GM21381 (cell line): ENCODE results near the gene PEX10.

Source experiments
- ATAC-seq: cut with Tn5 transposase; IDR thresholded peaks from one replicate; pipeline ENCODE4 v1.9.1; 2021; ENCODE audit warnings: mild to moderate bottlenecking, moderate library complexity; ENCODE audit not compliant: unreplicated experiment

The PEX10 gene

DNA sequence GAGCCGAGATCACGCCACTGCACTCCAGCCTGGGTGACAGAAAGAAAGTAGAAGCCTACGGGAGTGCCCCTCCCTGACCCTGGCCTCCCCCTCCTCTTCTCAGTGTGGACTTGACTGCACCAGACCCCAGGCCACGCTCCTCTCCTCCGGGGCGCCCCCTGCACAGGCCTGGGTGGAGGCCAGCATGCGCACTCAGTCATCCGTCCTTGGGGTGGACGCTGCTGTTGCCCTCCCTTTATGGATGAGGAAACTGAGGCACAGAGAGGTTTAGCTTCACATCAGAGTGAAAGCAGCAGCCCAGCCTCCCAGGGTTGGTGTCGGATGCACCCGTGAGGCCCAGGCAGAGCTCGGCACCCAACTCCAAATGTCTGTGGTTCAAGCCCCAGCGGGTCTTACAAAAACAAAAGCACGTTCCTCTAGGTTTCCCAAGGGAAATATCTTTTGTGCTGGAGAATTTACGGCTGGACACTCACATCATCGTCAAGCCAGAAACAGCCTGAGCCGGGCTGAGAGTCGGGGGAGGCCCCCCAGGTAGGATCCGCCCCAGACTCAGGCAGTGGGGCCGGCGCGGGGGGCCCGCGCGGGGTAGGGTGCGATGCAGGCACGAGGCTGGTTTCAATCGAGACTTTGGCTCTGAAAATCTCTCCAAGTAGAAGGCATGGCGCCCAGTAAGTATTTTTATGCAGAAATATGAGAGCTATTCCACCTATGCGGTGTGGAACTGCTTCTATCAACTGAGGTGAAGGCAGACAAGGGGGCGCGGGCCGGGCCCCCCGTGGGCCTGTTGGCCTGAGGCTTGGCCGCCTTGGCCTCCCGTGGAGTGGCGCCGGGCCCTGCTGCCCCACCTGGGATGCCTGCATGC is 57.6 kb downstream of the PEX10 start:
- no peak for ATAC-seq
